ENCODE measurements around the gene TREM1. TPM values are rescaled to one million over a fixed set of nuclear protein-coding genes. Genes with fewer than 3 reads are reported as not detected.

TREM1 gene
- total RNA-seq, 4 donors from 2014 or later = 0.27 TPM; not detected in 3

GRCh38 chr6:41277605-41278004, 8.9 kb downstream of the TREM1 start:
- in situ Hi-C loops (cut with MboI; ENCODE audit: low pct_ligation_motif_present in 1 of 4, low pct_unique_long_range_greater_than_20kb in 1 of 4, low sequenced_read_pairs in 3 of 4) (no loop called here), intact Hi-C loops (cut with DNase I; ENCODE audit: low total_unique reads) (no loop called here)
- Histone ChIP-seq H3K27me3 (no peaks in the 10 kb centered on the region), H3K27ac (no peak overlapping the region), H3K36me3 (no peaks in the 10 kb centered on the region), H3K9me3 (no peaks in the 10 kb centered on the region), H3K4me1 (peaks cover 0 to 8% (median 1%) of the 10 kb centered on the region in 4 donors), H3K4me3 (no peak overlapping the region)
- TF ChIP-seq EP300 (IDR thresholded peaks at IDR 0.05; ENCODE audit: low read depth) (no peak), CTCF (IDR thresholded peaks at IDR 0.05) (no peak), POLR2A (IDR thresholded peaks at IDR 0.05) (no peak), POLR2AphosphoS5 (IDR thresholded peaks at IDR 0.05) (no peak)
- no peak for DNase-seq
- WGBS, 2 donors (ENCODE audit: low coverage in 1 of 2) = 60 to 87% methylated on average over 1 to 2 of the region's 2 CpGs

GRCh38 chr6:41275489-41275888, 11.0 kb downstream of the TREM1 start:
- TF ChIP-seq EP300 (IDR thresholded peaks at IDR 0.05; ENCODE audit: low read depth) (no peak), POLR2AphosphoS5 (IDR thresholded peaks at IDR 0.05) (no peak), CTCF (IDR thresholded peaks at IDR 0.05) (no peak), POLR2A (IDR thresholded peaks at IDR 0.05) (no peak)
- H3K36me3 ChIP-seq = no peaks in the 10 kb centered on the region
- no peak overlapping the region for H3K27ac ChIP-seq

GRCh38 chr6:41274256-41274655, 12.2 kb downstream of the TREM1 start:
- no peak for TF ChIP-seq EP300 (IDR thresholded peaks at IDR 0.05; ENCODE audit: low read depth)
- TF ChIP-seq POLR2A (IDR thresholded peaks at IDR 0.05) = no peak
- TF ChIP-seq POLR2AphosphoS5 (IDR thresholded peaks at IDR 0.05) = no peak
- no peak for TF ChIP-seq CTCF (IDR thresholded peaks at IDR 0.05)
- WGBS, 2 donors (ENCODE audit: low coverage in 1 of 2) = 93% methylated on average over 2 of the region's 2 CpGs; no CpG with 5 or more reads in 1 of the 2 donors
- in situ Hi-C loops (cut with MboI; ENCODE audit: low pct_ligation_motif_present in 1 of 4, low pct_unique_long_range_greater_than_20kb in 1 of 4, low sequenced_read_pairs in 3 of 4) = no loop called here

More at GRCh38 chr6:41275489-41275888, 11.0 kb downstream of the TREM1 start:
- no peaks in the 10 kb centered on the region for H3K9me3 ChIP-seq
- intact Hi-C loops (cut with DNase I; ENCODE audit: low total_unique reads) = no loop called here
- DNase-seq = no peak
- in situ Hi-C loops (cut with MboI; ENCODE audit: low pct_ligation_motif_present in 1 of 4, low pct_unique_long_range_greater_than_20kb in 1 of 4, low sequenced_read_pairs in 3 of 4) = no loop called here
- peaks cover 0 to 8% (median 1%) of the 10 kb centered on the region in 4 donors for H3K4me1 ChIP-seq
- H3K4me3 ChIP-seq = no peak overlapping the region
- no peaks in the 10 kb centered on the region for H3K27me3 ChIP-seq
- 50 to 81% methylated on average over 2 to 4 of the region's 4 CpGs for WGBS, 2 donors (ENCODE audit: low coverage in 1 of 2)

GRCh38 chr6:41273714-41274113, 12.8 kb downstream of the TREM1 start:
- no peaks in the 10 kb centered on the region for H3K36me3 ChIP-seq
- no peaks in the 10 kb centered on the region for H3K27me3 ChIP-seq
- no peak for TF ChIP-seq POLR2AphosphoS5 (IDR thresholded peaks at IDR 0.05)
- no peak for TF ChIP-seq EP300 (IDR thresholded peaks at IDR 0.05; ENCODE audit: low read depth)
- TF ChIP-seq POLR2A (IDR thresholded peaks at IDR 0.05) = no peak
- TF ChIP-seq CTCF (IDR thresholded peaks at IDR 0.05) = no peak
- 68 to 88% methylated on average over 4 to 5 of the region's 5 CpGs for WGBS, 2 donors (ENCODE audit: low coverage in 1 of 2)
- no peak overlapping the region for H3K27ac ChIP-seq
- peaks cover 0 to 2% (median under 1%) of the 10 kb centered on the region in 4 donors for H3K4me1 ChIP-seq
- no peaks in the 10 kb centered on the region for H3K9me3 ChIP-seq
- in situ Hi-C loops (cut with MboI; ENCODE audit: low pct_ligation_motif_present in 1 of 4, low pct_unique_long_range_greater_than_20kb in 1 of 4, low sequenced_read_pairs in 3 of 4) (no loop called here), intact Hi-C loops (cut with DNase I; ENCODE audit: low total_unique reads) (no loop called here)
- no peak for DNase-seq
- no peak overlapping the region for H3K4me3 ChIP-seq

More at GRCh38 chr6:41274256-41274655, 12.2 kb downstream of the TREM1 start:
- no peak for DNase-seq
- intact Hi-C loops (cut with DNase I; ENCODE audit: low total_unique reads) = no loop called here
- H3K27ac ChIP-seq = no peak overlapping the region
- no peaks in the 10 kb centered on the region for H3K27me3 ChIP-seq
- no peaks in the 10 kb centered on the region for H3K36me3 ChIP-seq
- H3K4me1 ChIP-seq = peaks cover 0 to 6% (median 1%) of the 10 kb centered on the region in 4 donors
- H3K4me3 ChIP-seq = no peak overlapping the region
- no peaks in the 10 kb centered on the region for H3K9me3 ChIP-seq
